HL-60 (cell line): ENCODE results near the gene PIGT.

Source experiments
- POLR2AphosphoS5 ChIP-seq: IDR thresholded peaks from 2 replicates; pipeline ENCODE4 v1.6.1; 2012; ENCODE audit warnings: low read depth
- TF ChIP-seq, protein P1 (sequence below): IDR thresholded peaks from one replicate; pipeline ENCODE4 v1.5.1; 2011; ENCODE audit warnings: low read length, control low read depth, inconsistent platforms; ENCODE audit not compliant: insufficient read depth
- TF ChIP-seq, protein P2 (sequence below): IDR thresholded peaks from 2 replicates; pipeline ENCODE4 v1.6.1; 2012; ENCODE audit warnings: low read depth; ENCODE audit not compliant: insufficient replicate concordance

DNA sequence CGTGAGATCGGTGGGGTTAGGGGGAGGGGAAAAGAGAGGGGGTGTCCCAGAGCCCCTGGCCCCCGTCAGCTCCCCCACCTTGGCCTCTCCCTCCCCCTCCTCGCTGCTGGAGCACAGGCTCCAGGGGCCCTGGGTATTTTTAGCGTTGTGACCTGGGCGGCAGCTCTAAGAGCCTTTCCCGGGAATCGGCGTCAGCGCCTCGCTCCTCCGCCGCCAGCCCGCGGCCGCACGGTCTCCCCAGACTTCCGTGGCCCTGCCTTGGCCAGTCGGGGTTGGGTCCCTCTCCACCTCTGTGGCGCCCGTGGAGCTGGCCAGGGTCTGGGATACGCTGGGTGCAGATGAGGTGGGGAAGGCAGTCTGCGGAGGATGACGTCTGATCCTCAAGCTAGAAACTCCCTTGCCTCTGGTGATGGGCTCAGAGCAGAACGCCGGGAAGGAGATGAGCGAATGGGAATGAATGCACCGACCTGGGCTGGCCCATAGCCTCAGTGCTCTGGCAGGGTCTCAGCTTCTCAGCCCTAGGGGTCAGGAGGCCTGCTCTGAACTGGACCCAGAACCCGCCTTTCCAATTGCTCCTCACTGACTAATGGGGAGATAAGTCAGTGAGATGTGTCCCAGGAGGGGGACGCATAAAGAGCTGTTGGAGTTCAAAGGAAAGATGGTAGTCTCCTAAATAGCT, 8.7 kb upstream of the PIGT start:
- TF ChIP-seq, protein P1, sequence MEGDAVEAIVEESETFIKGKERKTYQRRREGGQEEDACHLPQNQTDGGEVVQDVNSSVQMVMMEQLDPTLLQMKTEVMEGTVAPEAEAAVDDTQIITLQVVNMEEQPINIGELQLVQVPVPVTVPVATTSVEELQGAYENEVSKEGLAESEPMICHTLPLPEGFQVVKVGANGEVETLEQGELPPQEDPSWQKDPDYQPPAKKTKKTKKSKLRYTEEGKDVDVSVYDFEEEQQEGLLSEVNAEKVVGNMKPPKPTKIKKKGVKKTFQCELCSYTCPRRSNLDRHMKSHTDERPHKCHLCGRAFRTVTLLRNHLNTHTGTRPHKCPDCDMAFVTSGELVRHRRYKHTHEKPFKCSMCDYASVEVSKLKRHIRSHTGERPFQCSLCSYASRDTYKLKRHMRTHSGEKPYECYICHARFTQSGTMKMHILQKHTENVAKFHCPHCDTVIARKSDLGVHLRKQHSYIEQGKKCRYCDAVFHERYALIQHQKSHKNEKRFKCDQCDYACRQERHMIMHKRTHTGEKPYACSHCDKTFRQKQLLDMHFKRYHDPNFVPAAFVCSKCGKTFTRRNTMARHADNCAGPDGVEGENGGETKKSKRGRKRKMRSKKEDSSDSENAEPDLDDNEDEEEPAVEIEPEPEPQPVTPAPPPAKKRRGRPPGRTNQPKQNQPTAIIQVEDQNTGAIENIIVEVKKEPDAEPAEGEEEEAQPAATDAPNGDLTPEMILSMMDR: no peak
- TF ChIP-seq POLR2AphosphoS5: no peak
- TF ChIP-seq, protein P2, sequence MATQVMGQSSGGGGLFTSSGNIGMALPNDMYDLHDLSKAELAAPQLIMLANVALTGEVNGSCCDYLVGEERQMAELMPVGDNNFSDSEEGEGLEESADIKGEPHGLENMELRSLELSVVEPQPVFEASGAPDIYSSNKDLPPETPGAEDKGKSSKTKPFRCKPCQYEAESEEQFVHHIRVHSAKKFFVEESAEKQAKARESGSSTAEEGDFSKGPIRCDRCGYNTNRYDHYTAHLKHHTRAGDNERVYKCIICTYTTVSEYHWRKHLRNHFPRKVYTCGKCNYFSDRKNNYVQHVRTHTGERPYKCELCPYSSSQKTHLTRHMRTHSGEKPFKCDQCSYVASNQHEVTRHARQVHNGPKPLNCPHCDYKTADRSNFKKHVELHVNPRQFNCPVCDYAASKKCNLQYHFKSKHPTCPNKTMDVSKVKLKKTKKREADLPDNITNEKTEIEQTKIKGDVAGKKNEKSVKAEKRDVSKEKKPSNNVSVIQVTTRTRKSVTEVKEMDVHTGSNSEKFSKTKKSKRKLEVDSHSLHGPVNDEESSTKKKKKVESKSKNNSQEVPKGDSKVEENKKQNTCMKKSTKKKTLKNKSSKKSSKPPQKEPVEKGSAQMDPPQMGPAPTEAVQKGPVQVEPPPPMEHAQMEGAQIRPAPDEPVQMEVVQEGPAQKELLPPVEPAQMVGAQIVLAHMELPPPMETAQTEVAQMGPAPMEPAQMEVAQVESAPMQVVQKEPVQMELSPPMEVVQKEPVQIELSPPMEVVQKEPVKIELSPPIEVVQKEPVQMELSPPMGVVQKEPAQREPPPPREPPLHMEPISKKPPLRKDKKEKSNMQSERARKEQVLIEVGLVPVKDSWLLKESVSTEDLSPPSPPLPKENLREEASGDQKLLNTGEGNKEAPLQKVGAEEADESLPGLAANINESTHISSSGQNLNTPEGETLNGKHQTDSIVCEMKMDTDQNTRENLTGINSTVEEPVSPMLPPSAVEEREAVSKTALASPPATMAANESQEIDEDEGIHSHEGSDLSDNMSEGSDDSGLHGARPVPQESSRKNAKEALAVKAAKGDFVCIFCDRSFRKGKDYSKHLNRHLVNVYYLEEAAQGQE: no peak
